GM12878 (cell line): ENCODE results near the gene OPRL1. TPM values are rescaled to one million over a fixed set of nuclear protein-coding genes. Genes with fewer than 3 reads are reported as not detected.

Experiments used
- BACH1 ChIP-seq: fragments of 450-650 bp; IDR thresholded peaks from 2 replicates; pipeline ENCODE4 v1.6.1; 2017; ENCODE audit warnings: mild to moderate bottlenecking, borderline replicate concordance
- BMI1 ChIP-seq: fragments of 450-650 bp; IDR thresholded peaks from 2 replicates; pipeline ENCODE4 v1.6.1; 2016; ENCODE audit warnings: mild to moderate bottlenecking, moderate library complexity, borderline replicate concordance
- CBX5 ChIP-seq: sonication (generic); IDR thresholded peaks from 2 replicates; pipeline ENCODE4 v1.6.1; 2016; ENCODE audit warnings: low read depth, moderate library complexity, mild to moderate bottlenecking, inconsistent platforms
- CTCF ChIP-seq, 3 experiments: IDR thresholded peaks in 2 of 3; conservative IDR thresholded peaks in 1 of 3; 2 replicates each; pipeline ENCODE4 v1.5.1; 2011; ENCODE audit warnings: low read depth in 3 of 3, low read length in 3 of 3, mild to moderate bottlenecking in 3 of 3, control low read depth in 2 of 3, moderate library complexity in 2 of 3, inconsistent platforms in 1 of 3, mixed read lengths in 1 of 3; ENCODE audit not compliant: control insufficient read depth in 2 of 3, insufficient read depth in 1 of 3; ENCODE audit errors: extremely low read depth in 1 of 3
- GATAD2B ChIP-seq: fragments of 450-650 bp; conservative IDR thresholded peaks from 2 replicates; pipeline ENCODE4 v1.6.1; 2017; ENCODE audit warnings: low read depth, mild to moderate bottlenecking, moderate library complexity
- HDAC2 ChIP-seq: fragments of 200-600 bp; sonication (generic); IDR thresholded peaks from 2 replicates; pipeline ENCODE4 v1.6.1; 2017
- HDGF ChIP-seq: fragments of 450-650 bp; IDR thresholded peaks from 2 replicates; pipeline ENCODE4 v1.6.1; 2016; ENCODE audit warnings: antibody characterized with exemption
- IRF4 ChIP-seq: IDR thresholded peaks from 2 replicates; pipeline ENCODE4 v1.6.1; 2011; ENCODE audit warnings: low read depth, low read length
- KAT2A ChIP-seq: conservative IDR thresholded peaks from 2 replicates; pipeline ENCODE4 v1.6.1; 2011; ENCODE audit warnings: low read depth, low read length; ENCODE audit not compliant: control insufficient read depth
- MEF2A ChIP-seq: IDR thresholded peaks from 2 replicates; pipeline ENCODE4 v1.6.1; 2011; ENCODE audit warnings: low read depth, mild to moderate bottlenecking, low read length, moderate library complexity; ENCODE audit not compliant: insufficient read depth
- PKNOX1 ChIP-seq: fragments of 450-650 bp; IDR thresholded peaks from 2 replicates; pipeline ENCODE4 v1.6.1; 2016; ENCODE audit warnings: mild to moderate bottlenecking
- POLR2A ChIP-seq: IDR thresholded peaks from 2 replicates; pipeline ENCODE4 v1.6.1; 2011; ENCODE audit warnings: low read depth, mild to moderate bottlenecking, low read length
- RBBP5 ChIP-seq: fragments of 200-600 bp; sonication (generic); conservative IDR thresholded peaks from 2 replicates; pipeline ENCODE4 v1.6.1; 2016
- RELA ChIP-seq: fragments of 450-650 bp; IDR thresholded peaks from 2 replicates; pipeline ENCODE4 v1.8.0; 2014; ENCODE audit warnings: borderline replicate concordance; ENCODE audit not compliant: partially characterized antibody
- SMAD1 ChIP-seq: fragments of 450-650 bp; IDR thresholded peaks from 2 replicates; pipeline ENCODE4 v1.6.1; 2018; ENCODE audit warnings: mild to moderate bottlenecking, low read depth; ENCODE audit not compliant: partially characterized antibody
- SMC3 ChIP-seq: IDR thresholded peaks from 2 replicates; pipeline ENCODE4 v1.6.1; 2011; ENCODE audit warnings: low read length, improper control_type of control experiment, borderline replicate concordance
- TAF1 ChIP-seq: IDR thresholded peaks from 2 replicates; pipeline ENCODE4 v1.6.1; 2011; ENCODE audit warnings: mild to moderate bottlenecking, low read depth, low read length, borderline replicate concordance
- TCF12 ChIP-seq: IDR thresholded peaks from 2 replicates; pipeline ENCODE4 v1.6.1; 2011; ENCODE audit warnings: low read depth, mild to moderate bottlenecking, low read length
- ZBTB11 ChIP-seq: fragments of 450-650 bp; formaldehyde crosslinking; IDR thresholded peaks from 2 replicates; pipeline ENCODE4 v1.5.0; 2022; ENCODE audit warnings: mild to moderate bottlenecking, missing genetic modification characterization
- ZNF217 ChIP-seq: fragments of 450-650 bp; IDR thresholded peaks from 2 replicates; pipeline ENCODE4 v1.6.1; 2017; ENCODE audit warnings: antibody characterized with exemption, mild to moderate bottlenecking
- polyA plus RNA-seq, 11 experiments: library from polyadenylated mRNA; depleted of rRNA in 4 of 11; unstranded in 6 of 11; stranded (reverse) in 5 of 11; fragments of >200 nt; fragmentation: Nextera tagmentation in 4 of 11; fragmentation: Illumina TruSeq in 1 of 11; extraction: Ambion mirVana in 4 of 11; extraction: Trizol in 1 of 11; gene quantifications; 1 replicate in 1 of 11; 2 replicates in 10 of 11; pipeline versions ENCODE4 v1.2.1 to v1.2.3, GENCODE V29; 2011 to 2016; ENCODE audit warnings: inconsistent platforms in 2 of 11, missing spikeins in 2 of 11, low read depth in 1 of 11
- total RNA-seq, 4 experiments: library from RNA; depleted of rRNA in 3 of 4; stranded (reverse); fragments of >200 nt in 3 of 4; fragmentation: Illumina TruSeq in 1 of 4; extraction: Trizol in 1 of 4; gene quantifications; 2 replicates each; pipeline versions ENCODE4 v1.2.1 to v1.2.3, GENCODE V29; 2013 to 2021
- TF ChIP-seq, protein P1 (sequence below): fragments of 450-650 bp; IDR thresholded peaks from 2 replicates; pipeline ENCODE4 v1.6.1; 2018; ENCODE audit warnings: borderline replicate concordance, mild to moderate bottlenecking; ENCODE audit not compliant: partially characterized antibody

Gene OPRL1
- total and polyA plus RNA-seq, 10 of the 15 experiments (the other 5 are each of a cell fraction or from before 2014, with no cell fraction given): 0.04 to 0.41 (median 0.24) TPM; not detected in 1

DNA sequence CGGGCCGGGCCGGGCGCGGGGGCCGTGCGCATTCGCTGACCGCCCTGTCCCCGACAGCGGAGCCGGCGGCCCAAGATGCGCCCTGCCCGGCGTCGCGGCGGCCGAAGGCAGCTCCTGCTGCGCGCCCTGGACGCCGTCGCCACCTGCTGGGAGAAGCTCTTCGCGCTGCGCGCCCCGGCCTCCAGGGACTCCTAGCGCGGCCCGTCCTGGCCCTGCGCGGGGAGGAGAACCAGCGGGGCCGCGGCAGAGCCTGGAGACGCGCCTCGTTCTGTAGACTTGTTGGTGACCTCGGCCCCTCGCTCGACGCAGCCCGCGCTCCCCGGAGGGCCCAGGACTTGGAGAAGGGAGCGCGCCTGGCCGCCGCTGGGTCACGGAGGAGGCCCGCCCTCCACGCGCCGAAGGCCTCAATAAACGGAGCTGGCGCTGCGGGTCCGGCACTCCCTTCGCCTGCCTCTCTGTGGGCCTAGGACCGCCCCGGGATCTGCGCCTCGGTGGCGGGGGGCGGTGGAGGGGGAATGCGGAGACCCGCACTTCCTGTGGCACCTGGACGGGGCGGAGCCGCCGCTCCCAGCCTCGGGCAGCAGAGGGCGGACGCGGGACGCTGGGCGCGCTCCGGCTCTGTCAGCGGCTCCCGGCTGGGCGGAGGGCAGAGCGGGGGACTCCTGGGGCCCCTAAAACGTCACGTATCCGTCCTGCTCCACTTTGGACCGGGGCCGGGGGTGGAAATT, 41.2 kb upstream of the OPRL1 start (continued):
- no peak for TF ChIP-seq ZBTB11 (CRISPR knock-in tag)
- TF ChIP-seq ZNF217: peak; percentile 40; the same call in 1 of the 2 replicates
- TF ChIP-seq HDGF: peak; percentile 37; the same call in 1 of the 2 replicates
- no peak for TF ChIP-seq BMI1
- peak; percentile 43 for TF ChIP-seq RELA
- TF ChIP-seq IRF4: no peak
- TF ChIP-seq MEF2A: 0 out of 2 replicates have a peak, but pooled peaks have one; percentile 38
- peak; percentile 78 for TF ChIP-seq TCF12
- 0 out of 2 replicates have a peak, but pooled peaks have one; percentile 12 for TF ChIP-seq PKNOX1
- TF ChIP-seq CBX5: no peak
- TF ChIP-seq SMC3: peak; percentile 61
- TF ChIP-seq, protein P1, sequence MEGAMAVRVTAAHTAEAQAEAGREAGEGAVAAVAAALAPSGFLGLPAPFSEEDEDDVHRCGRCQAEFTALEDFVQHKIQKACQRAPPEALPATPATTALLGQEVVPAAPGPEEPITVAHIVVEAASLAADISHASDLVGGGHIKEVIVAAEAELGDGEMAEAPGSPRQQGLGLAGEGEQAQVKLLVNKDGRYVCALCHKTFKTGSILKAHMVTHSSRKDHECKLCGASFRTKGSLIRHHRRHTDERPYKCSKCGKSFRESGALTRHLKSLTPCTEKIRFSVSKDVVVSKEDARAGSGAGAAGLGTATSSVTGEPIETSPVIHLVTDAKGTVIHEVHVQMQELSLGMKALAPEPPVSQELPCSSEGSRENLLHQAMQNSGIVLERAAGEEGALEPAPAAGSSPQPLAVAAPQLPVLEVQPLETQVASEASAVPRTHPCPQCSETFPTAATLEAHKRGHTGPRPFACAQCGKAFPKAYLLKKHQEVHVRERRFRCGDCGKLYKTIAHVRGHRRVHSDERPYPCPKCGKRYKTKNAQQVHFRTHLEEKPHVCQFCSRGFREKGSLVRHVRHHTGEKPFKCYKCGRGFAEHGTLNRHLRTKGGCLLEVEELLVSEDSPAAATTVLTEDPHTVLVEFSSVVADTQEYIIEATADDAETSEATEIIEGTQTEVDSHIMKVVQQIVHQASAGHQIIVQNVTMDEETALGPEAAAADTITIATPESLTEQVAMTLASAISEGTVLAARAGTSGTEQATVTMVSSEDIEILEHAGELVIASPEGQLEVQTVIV: no peak
- peak; percentile 90; the same call in 1 of the 2 replicates for TF ChIP-seq HDAC2
- peak; percentile 66 for TF ChIP-seq BACH1
- TF ChIP-seq TAF1: peak; percentile 57; the same call in 1 of the 2 replicates
- peak; percentile 61 for TF ChIP-seq POLR2A
- peak; percentile 65 to 85 (median 82) for TF ChIP-seq CTCF (IDR thresholded peaks at IDR 0.05 in 2 of 3, conservative IDR thresholded peaks at IDR 0.05 in 1 of 3; ENCODE audit: control insufficient read depth in 2 of 3, extremely low read depth in 1 of 3, insufficient read depth in 1 of 3, low read depth in 3 of 3, low read length in 3 of 3)
- TF ChIP-seq SMAD1: no peak
- no peak for TF ChIP-seq KAT2A
- no peak for TF ChIP-seq RBBP5
- TF ChIP-seq GATAD2B: peak; percentile 88
